ENCODE measurements around the gene ZNF324. TPM values are rescaled to one million over a fixed set of nuclear protein-coding genes. Genes with fewer than 3 reads are reported as not detected.

The ZNF324 gene
- total and polyA plus RNA-seq, 2 of the 13 experiments (the other 11 are each of a cell fraction or from before 2014, with no cell fraction given): 1.1 to 4.7 TPM

DNA sequence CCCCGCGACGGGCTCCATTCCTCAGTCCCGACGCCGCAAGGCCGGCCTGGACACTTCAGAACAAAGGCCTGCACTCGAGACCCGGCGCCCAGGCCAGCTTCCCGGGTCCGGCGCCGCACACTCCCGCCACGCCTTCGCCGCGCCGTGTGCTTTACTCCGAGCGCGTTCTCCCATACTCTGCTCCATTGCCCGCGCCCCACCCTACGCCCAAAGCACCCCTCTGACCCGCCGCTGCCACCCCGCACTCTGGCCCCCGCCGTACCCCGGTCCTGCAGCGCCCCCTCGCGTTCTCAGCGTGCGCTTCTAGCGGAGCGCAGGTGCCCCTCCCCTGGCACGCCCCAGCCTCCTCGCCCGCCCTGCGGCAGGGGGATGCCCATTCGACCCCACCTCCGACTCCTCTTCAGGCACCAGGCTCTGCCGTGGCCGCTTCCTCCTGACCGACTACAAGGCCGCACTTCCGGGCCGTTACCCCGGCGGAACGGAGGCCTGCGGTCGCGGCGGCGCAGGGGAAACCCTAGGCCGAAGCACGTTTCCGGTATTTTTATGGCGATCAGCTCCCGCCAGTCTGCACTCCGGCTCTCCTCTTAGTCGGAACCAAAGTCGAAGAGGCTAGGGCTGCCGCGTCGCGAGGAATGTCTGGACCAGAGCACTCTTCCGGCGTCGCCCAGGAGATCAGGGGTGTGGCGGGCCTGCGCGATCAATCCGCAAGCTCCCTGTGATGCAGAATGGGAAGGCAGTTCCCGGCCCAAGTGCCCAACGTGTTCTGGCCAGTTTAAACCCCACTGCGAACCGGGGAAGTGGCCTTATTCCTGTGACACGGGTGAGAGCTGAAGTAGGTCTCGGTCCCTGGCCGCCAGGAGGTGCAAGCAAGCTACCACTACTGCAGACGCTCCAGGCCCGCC lies 52.7 kb downstream of the ZNF324 start, which contains the start of gene ZBTB45 (continued):
- TF ChIP-seq ZNF839 (CRISPR knock-in tag; IDR thresholded peaks at IDR 0.05; ENCODE audit: borderline replicate concordance): no peak; the same call in none of the 2 replicates
- TF ChIP-seq, protein P1, sequence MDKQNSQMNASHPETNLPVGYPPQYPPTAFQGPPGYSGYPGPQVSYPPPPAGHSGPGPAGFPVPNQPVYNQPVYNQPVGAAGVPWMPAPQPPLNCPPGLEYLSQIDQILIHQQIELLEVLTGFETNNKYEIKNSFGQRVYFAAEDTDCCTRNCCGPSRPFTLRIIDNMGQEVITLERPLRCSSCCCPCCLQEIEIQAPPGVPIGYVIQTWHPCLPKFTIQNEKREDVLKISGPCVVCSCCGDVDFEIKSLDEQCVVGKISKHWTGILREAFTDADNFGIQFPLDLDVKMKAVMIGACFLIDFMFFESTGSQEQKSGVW (CRISPR knock-in tag; IDR thresholded peaks at IDR 0.05; ENCODE audit: borderline replicate concordance): no peak
- TF ChIP-seq, protein P2, sequence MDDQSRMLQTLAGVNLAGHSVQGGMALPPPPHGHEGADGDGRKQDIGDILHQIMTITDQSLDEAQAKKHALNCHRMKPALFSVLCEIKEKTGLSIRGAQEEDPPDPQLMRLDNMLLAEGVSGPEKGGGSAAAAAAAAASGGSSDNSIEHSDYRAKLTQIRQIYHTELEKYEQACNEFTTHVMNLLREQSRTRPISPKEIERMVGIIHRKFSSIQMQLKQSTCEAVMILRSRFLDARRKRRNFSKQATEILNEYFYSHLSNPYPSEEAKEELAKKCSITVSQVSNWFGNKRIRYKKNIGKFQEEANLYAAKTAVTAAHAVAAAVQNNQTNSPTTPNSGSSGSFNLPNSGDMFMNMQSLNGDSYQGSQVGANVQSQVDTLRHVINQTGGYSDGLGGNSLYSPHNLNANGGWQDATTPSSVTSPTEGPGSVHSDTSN (CRISPR knock-in tag; IDR thresholded peaks at IDR 0.05; ENCODE audit: borderline replicate concordance): 0 out of 2 replicates have a peak, but pooled peaks have one; percentile 61
- peak; percentile 87; the same call in 1 of the 2 replicates for TF ChIP-seq ZKSCAN8 (CRISPR knock-in tag; IDR thresholded peaks at IDR 0.05; ENCODE audit: borderline replicate concordance)
- no peak; the same call in 1 of the 2 replicates for TF ChIP-seq ZNF816 (CRISPR knock-in tag; IDR thresholded peaks at IDR 0.05; ENCODE audit: borderline replicate concordance)
- TF ChIP-seq ZNF10 (CRISPR knock-in tag; IDR thresholded peaks at IDR 0.05; ENCODE audit: borderline replicate concordance, low read depth): no peak
- TF ChIP-seq MED8 (CRISPR knock-in tag; IDR thresholded peaks at IDR 0.05; ENCODE audit: insufficient replicate concordance): peak; percentile 95
- peak; percentile 96 for TF ChIP-seq ZNF883 (CRISPR knock-in tag; IDR thresholded peaks at IDR 0.05; ENCODE audit: not compliant biosample characterization)
- TF ChIP-seq FOSL1 (CRISPR knock-in tag; IDR thresholded peaks at IDR 0.05; ENCODE audit: borderline replicate concordance): 0 out of 2 replicates have a peak, but pooled peaks have one; percentile 26
- TF ChIP-seq SMAD3 (CRISPR knock-in tag; IDR thresholded peaks at IDR 0.05): peak; percentile 98
- TF ChIP-seq ZNF549 (CRISPR knock-in tag; IDR thresholded peaks at IDR 0.05): no peak; the same call in 1 of the 2 replicates
- TF ChIP-seq CBX2 (IDR thresholded peaks at IDR 0.05; ENCODE audit: low read depth, low read length): no peak
- 0 out of 2 replicates have a peak, but pooled peaks have one; percentile 63 for TF ChIP-seq CBX2 (CRISPR knock-in tag; IDR thresholded peaks at IDR 0.05; ENCODE audit: low read depth)
- peak; percentile 65; the same call in 1 of the 2 replicates for TF ChIP-seq ZNF878 (CRISPR knock-in tag; IDR thresholded peaks at IDR 0.05)
- TF ChIP-seq FOXA1 (IDR thresholded peaks at IDR 0.05): no peak
- TF ChIP-seq FOXA1 (CRISPR knock-in tag; IDR thresholded peaks at IDR 0.05): peak; percentile 55
- TF ChIP-seq KLF13 (CRISPR knock-in tag; IDR thresholded peaks at IDR 0.05): 0 out of 2 replicates have a peak, but pooled peaks have one; percentile 44
- TF ChIP-seq NFIC (IDR thresholded peaks at IDR 0.05; ENCODE audit: low read length): no peak; the same call in 1 of the 2 replicates
- TF ChIP-seq MAFG (CRISPR knock-in tag; IDR thresholded peaks at IDR 0.05): peak; percentile 62
- no peak for TF ChIP-seq MAFK (conservative IDR thresholded peaks at IDR 0.05 in 1 of 2, IDR thresholded peaks at IDR 0.05 in 1 of 2; ENCODE audit: low read length in 2 of 2)
- no peak for TF ChIP-seq SMARCC2 (IDR thresholded peaks at IDR 0.05)
- no peak; the same call in 1 of the 2 replicates for TF ChIP-seq PAF1 (CRISPR knock-in tag; IDR thresholded peaks at IDR 0.05)
- TF ChIP-seq DNMT3B (CRISPR knock-in tag; conservative IDR thresholded peaks at IDR 0.05): no peak; the same call in 1 of the 2 replicates
- TF ChIP-seq ZNF552 (CRISPR knock-in tag; IDR thresholded peaks at IDR 0.05; ENCODE audit: borderline replicate concordance): peak; percentile 94
- TF ChIP-seq, protein P3, sequence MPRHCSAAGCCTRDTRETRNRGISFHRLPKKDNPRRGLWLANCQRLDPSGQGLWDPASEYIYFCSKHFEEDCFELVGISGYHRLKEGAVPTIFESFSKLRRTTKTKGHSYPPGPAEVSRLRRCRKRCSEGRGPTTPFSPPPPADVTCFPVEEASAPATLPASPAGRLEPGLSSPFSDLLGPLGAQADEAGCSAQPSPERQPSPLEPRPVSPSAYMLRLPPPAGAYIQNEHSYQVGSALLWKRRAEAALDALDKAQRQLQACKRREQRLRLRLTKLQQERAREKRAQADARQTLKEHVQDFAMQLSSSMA (CRISPR knock-in tag; IDR thresholded peaks at IDR 0.05): peak; percentile 98
- TF ChIP-seq SYNCRIP (IDR thresholded peaks at IDR 0.05; ENCODE audit: insufficient read depth, low read depth, low read length): no peak
- TF ChIP-seq SETDB1 (CRISPR knock-in tag; IDR thresholded peaks at IDR 0.05; ENCODE audit: borderline replicate concordance): no peak
